Choroid plexus epithelial cell (primary cell): Measurements from ENCODE around the gene SOX6.

ENCODE experiments used
- DNase-seq: peaks from one replicate; pipeline ENCODE4 v3.0.0-alpha.2; 2010; ENCODE audit warnings: low read depth
- H3K4me3 ChIP-seq: 2 replicates; pipeline ENCODE4 v1.5.1; 2011; ENCODE audit warnings: low read depth, mild to moderate bottlenecking, control low read depth, low read length, moderate library complexity
- CTCF ChIP-seq: conservative IDR thresholded peaks from 2 replicates; pipeline ENCODE4 v1.5.1; 2011; ENCODE audit warnings: low read depth, mild to moderate bottlenecking, control low read depth, inconsistent platforms, low read length, moderate library complexity

Gene SOX6

GRCh38 chr11:16265022-16265421, 91.3 kb downstream of the SOX6 start:
- DNase-seq: no peak
- no peak overlapping the region for H3K4me3 ChIP-seq
- no peak for TF ChIP-seq CTCF

GRCh38 chr11:16262645-16262955, 93.7 kb downstream of the SOX6 start:
- no peak for DNase-seq
- no peak overlapping the region for H3K4me3 ChIP-seq
- no peak for TF ChIP-seq CTCF

GRCh38 chr11:16261836-16262644, 94.3 kb downstream of the SOX6 start:
- DNase-seq: no peak
- TF ChIP-seq CTCF: no peak

GRCh38 chr11:16252373-16252772, 104.0 kb downstream of the SOX6 start:
- peak; percentile 6 for TF ChIP-seq CTCF
- no peak overlapping the region for H3K4me3 ChIP-seq
- DNase-seq: no peak

More at GRCh38 chr11:16261836-16262644, 94.3 kb downstream of the SOX6 start:
- H3K4me3 ChIP-seq: no peak overlapping the region

- H3K4me3 ChIP-seq: no peak overlapping the region
- DNase-seq: no peak
- no peak for TF ChIP-seq CTCF
Measured at GRCh38 chr11:16248248-16248647, 108.1 kb downstream of the SOX6 start.

- no peak for TF ChIP-seq CTCF
- H3K4me3 ChIP-seq: no peak overlapping the region
- no peak for DNase-seq
Measured at GRCh38 chr11:16242806-16243205, 113.5 kb downstream of the SOX6 start.

- H3K4me3 ChIP-seq: no peak overlapping the region
- no peak for DNase-seq
- TF ChIP-seq CTCF: no peak
Measured at GRCh38 chr11:16240687-16241086, 115.7 kb downstream of the SOX6 start.
